Nephron (organoid): ENCODE results near the gene NPAP1.
"Not testable (repeated sequence)": the region's sequence is repeated elsewhere in the genome, so short reads cannot be mapped to it uniquely, and the experiment has no call there.

Experiments used
- H3K27ac Mint-ChIP-seq, 3 experiments: 2 replicates each; pipeline ENCODE4 v1.8.0; 2020; ENCODE audit warnings: mixed read lengths in 3 of 3, mild to moderate bottlenecking in 2 of 3, moderate library complexity in 1 of 3
- H3K27me3 Mint-ChIP-seq: 2 replicates; pipeline ENCODE4 v1.8.0; 2021; ENCODE audit warnings: low read depth, mild to moderate bottlenecking, moderate library complexity, mixed read lengths
- H3K36me3 Mint-ChIP-seq: 2 replicates; pipeline ENCODE4 v1.8.0; 2020; ENCODE audit warnings: low read depth, mixed read lengths
- H3K4me1 Mint-ChIP-seq: 2 replicates; pipeline ENCODE4 v1.8.0; 2020; ENCODE audit warnings: mixed read lengths
- H3K4me3 Mint-ChIP-seq, 3 experiments: 2 replicates each; pipeline ENCODE4 v1.8.0; 2020; ENCODE audit warnings: mild to moderate bottlenecking in 3 of 3, mixed read lengths in 3 of 3, moderate library complexity in 2 of 3
- H3K9me3 Mint-ChIP-seq: 2 replicates; pipeline ENCODE4 v1.8.0; 2020; ENCODE audit warnings: mixed read lengths
- TF ChIP-seq, protein P1 (sequence below), 3 experiments: fragments of 200-600 bp; sonication (generic); IDR thresholded peaks; one replicate each; pipeline ENCODE4 v1.5.0; 2021; ENCODE audit warnings: antibody characterized with exemption in 3 of 3; ENCODE audit not compliant: unreplicated experiment in 3 of 3

NPAP1 gene, protein sequence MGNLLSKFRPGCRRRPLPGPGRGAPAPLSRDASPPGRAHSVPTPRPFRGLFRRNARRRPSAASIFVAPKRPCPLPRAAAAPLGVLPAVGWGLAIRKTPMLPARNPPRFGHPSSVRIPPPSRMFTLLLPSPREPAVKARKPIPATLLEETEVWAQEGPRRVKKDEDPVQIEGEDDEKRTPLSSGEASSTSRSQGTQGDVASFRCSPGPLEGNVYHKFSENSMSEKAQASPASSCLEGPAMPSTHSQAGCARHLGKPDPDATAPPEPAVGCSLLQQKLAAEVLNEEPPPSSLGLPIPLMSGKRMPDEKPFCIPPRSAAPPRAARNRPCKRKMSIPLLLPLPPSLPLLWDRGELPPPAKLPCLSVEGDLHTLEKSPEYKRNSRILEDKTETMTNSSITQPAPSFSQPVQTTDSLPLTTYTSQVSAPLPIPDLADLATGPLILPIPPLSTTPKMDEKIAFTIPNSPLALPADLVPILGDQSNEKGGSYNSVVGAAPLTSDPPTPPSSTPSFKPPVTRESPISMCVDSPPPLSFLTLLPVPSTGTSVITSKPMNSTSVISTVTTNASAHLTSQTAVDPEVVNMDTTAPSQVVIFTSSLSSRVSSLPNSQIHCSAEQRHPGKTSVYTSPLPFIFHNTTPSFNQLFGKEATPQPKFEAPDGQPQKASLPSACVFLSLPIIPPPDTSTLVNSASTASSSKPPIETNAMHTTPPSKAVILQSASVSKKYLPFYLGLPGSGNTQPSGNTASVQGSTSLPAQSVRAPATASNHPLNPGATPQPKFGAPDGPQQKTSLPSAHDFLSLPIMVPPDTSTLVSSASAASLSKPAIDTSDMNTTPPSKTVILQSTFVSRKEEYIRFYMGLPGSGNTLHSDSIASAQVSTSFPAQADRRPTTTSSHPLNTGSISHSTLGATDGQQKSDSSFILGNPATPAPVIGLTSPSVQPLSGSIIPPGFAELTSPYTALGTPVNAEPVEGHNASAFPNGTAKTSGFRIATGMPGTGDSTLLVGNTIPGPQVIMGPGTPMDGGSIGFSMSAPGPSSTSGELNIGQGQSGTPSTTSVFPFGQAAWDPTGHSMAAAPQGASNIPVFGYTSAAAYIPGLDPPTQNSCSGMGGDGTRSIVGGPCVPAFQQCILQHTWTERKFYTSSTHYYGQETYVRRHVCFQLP

GRCh38 chr15:24675332-24676144 is at the start of gene NPAP1:
TSS of gene NPAP1 (plus strand) at chr15:24675775. CDS start at chr15:24675868, 93 bp downstream.
- H3K4me1 Mint-ChIP-seq, result no peaks in the 10 kb centered on the region
- H3K4me3 Mint-ChIP-seq, result no peak within 1 kb of the TSS
- TF ChIP-seq, protein P1, sequence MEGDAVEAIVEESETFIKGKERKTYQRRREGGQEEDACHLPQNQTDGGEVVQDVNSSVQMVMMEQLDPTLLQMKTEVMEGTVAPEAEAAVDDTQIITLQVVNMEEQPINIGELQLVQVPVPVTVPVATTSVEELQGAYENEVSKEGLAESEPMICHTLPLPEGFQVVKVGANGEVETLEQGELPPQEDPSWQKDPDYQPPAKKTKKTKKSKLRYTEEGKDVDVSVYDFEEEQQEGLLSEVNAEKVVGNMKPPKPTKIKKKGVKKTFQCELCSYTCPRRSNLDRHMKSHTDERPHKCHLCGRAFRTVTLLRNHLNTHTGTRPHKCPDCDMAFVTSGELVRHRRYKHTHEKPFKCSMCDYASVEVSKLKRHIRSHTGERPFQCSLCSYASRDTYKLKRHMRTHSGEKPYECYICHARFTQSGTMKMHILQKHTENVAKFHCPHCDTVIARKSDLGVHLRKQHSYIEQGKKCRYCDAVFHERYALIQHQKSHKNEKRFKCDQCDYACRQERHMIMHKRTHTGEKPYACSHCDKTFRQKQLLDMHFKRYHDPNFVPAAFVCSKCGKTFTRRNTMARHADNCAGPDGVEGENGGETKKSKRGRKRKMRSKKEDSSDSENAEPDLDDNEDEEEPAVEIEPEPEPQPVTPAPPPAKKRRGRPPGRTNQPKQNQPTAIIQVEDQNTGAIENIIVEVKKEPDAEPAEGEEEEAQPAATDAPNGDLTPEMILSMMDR (IDR thresholded peaks at IDR 0.05; ENCODE audit: unreplicated experiment in 3 of 3), result no peak
- peaks cover 9% of the 10 kb centered on the region for H3K9me3 Mint-ChIP-seq
- no peaks in the 10 kb centered on the region for H3K27me3 Mint-ChIP-seq
- no peaks in the 10 kb centered on the region for H3K36me3 Mint-ChIP-seq
- no peak within 1 kb of the TSS for H3K27ac Mint-ChIP-seq

DNA sequence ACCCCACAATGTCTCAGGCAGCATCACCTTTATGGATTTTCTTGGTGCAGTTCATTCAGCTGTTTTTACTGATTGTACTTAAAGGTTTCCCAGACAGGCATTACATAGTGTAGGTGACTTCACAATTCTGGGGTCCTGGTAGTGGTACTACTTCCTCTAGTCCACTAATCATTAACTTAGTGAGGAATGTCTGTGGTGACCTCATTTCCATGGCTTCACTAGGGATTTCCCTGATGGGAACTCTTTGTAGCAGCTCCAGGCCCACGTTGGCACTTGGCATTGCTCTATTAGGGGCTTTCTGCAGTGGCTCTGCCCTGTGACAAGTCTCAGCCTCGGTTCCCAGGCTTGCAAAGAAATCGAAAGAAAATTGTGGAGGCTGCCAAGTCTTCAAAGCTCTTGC is 48.1 kb upstream of the NPAP1 start:
- H3K4me3 Mint-ChIP-seq, result no peak overlapping the region

DNA sequence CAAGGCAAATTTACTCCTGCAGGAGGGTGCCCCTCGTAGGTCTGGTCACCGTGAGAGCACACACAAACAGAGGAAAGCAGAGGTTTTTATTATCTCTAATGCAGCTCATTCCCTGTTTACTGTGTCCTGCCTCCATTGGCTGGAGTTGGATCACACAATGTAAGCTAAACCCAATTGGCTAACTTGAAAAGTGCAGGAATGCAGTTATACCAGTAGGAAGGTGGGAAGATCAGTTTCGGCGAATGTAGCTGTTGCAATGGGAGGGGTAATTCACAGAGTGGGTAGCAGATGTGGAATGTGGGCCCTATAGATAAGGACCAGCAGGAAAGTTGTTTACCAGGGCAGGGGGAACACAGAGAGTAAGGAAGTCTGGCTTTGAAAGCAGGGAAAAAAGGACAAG is 42.5 kb upstream of the NPAP1 start:
- Mint-ChIP-seq H3K27me3 (no peaks in the 10 kb centered on the region), H3K9me3 (peaks cover 31% of the 10 kb centered on the region), H3K4me3 (no peak overlapping the region), H3K36me3 (no peaks in the 10 kb centered on the region), H3K27ac (no peak overlapping the region), H3K4me1 (no peaks in the 10 kb centered on the region)
- TF ChIP-seq, protein P1 (IDR thresholded peaks at IDR 0.05; ENCODE audit: unreplicated experiment in 3 of 3), result no peak

More for the DNA sequence above, 48.1 kb upstream of the NPAP1 start:
- Mint-ChIP-seq H3K4me1 (no peaks in the 10 kb centered on the region), H3K36me3 (no peaks in the 10 kb centered on the region), H3K9me3 (peaks cover 20% of the 10 kb centered on the region), H3K27ac (no peak overlapping the region), H3K27me3 (no peaks in the 10 kb centered on the region)
- TF ChIP-seq, protein P1 (IDR thresholded peaks at IDR 0.05; ENCODE audit: unreplicated experiment in 3 of 3), result no peak

DNA sequence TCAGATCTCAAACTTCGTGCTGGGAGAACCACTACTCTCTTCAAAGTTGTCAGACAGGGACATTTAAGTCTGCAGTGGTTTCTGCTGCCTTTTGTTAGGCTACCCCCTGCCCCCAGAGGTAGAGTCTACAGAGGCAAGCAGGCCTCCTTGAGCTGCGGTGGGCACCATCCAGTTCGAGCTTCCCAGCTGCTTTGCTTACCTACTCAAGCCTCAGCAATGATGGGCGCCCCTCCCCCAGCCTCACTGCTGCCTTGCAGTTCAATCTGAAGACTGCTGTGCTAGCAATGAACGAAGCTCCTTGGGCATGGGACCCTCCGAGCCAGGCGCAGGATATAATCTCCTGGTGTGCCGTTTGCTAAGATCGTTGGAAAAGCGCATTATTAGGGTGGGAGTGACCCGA is 36.2 kb upstream of the NPAP1 start:
- not testable (repeated sequence) for H3K27ac Mint-ChIP-seq, H3K4me1 Mint-ChIP-seq, H3K4me3 Mint-ChIP-seq

DNA sequence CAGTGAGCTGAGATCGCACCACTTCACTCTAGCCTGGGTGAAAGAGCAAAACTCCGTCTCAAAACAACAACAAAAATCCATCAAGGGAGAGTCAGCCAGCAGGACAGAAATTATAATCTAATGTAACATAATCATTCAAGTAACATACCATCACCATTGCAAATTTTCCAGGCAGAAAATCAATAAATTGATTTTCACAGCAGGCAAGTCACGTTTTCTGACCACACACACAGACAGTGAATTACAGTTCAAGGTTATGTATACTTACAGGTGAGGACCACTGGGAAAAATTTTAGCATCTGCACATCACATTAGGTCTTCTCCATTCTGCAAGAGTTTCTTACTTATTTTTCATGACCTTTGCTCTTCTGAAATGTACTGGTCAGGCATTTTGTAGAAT is 29.9 kb upstream of the NPAP1 start:
- H3K9me3 Mint-ChIP-seq, result peaks cover 8% of the 10 kb centered on the region
- H3K4me3 Mint-ChIP-seq, result no peak overlapping the region
- no peaks in the 10 kb centered on the region for H3K27me3 Mint-ChIP-seq
- H3K27ac Mint-ChIP-seq, result no peak overlapping the region
- H3K4me1 Mint-ChIP-seq, result no peaks in the 10 kb centered on the region
- H3K36me3 Mint-ChIP-seq, result no peaks in the 10 kb centered on the region
- TF ChIP-seq, protein P1 (IDR thresholded peaks at IDR 0.05; ENCODE audit: unreplicated experiment in 3 of 3), result no peak

More for the DNA sequence above, 36.2 kb upstream of the NPAP1 start:
- H3K36me3 Mint-ChIP-seq, H3K27me3 Mint-ChIP-seq: not testable (repeated sequence)
- H3K9me3 Mint-ChIP-seq, result peaks cover 31% of the 10 kb centered on the region
